Measurements from ENCODE around the gene ELAPOR2.
"Not testable (repeated sequence)": the region's sequence is repeated elsewhere in the genome, so short reads cannot be mapped to it uniquely, and the experiment has no call there.

The ELAPOR2 gene

GRCh38 chr7:87059525-87060287 is at the start of gene ELAPOR2:
Gene ELAPOR2, minus strand, starts transcription at chr7:87059654. Its CDS starts 141 bp downstream, at chr7:87059513.
- peak; percentile 67 for TF ChIP-seq CTCF (conservative IDR thresholded peaks at IDR 0.05)
- 0 out of 2 replicates have a peak, but pooled peaks have one; percentile 33 for TF ChIP-seq ZFX (IDR thresholded peaks at IDR 0.05)
- H3K27ac ChIP-seq = peak within 1 kb of the TSS; percentile 33

- no peak for TF ChIP-seq ZFX (IDR thresholded peaks at IDR 0.05)
- no peak overlapping the region for H3K27ac ChIP-seq
Observed at GRCh38 chr7:87107949-87108776, 48.7 kb upstream of the ELAPOR2 start.

GRCh38 chr7:87106974-87107612 is 47.6 kb upstream of the ELAPOR2 start:
- TF ChIP-seq ZFX (IDR thresholded peaks at IDR 0.05) (no peak), CTCF (conservative IDR thresholded peaks at IDR 0.05) (no peak)
- H3K27ac ChIP-seq = no peak overlapping the region

- no peak overlapping the region for H3K27ac ChIP-seq
- TF ChIP-seq ZFX (IDR thresholded peaks at IDR 0.05) = no peak
- no peak for TF ChIP-seq CTCF (conservative IDR thresholded peaks at IDR 0.05)
Observed at GRCh38 chr7:87105401-87105800, 45.9 kb upstream of the ELAPOR2 start.

- TF ChIP-seq ZFX (IDR thresholded peaks at IDR 0.05) = no peak
- no peak overlapping the region for H3K27ac ChIP-seq
Observed at GRCh38 chr7:87100326-87100725, 40.9 kb upstream of the ELAPOR2 start.

- H3K27ac ChIP-seq = not testable (repeated sequence)
Observed at GRCh38 chr7:87097375-87097774, 37.9 kb upstream of the ELAPOR2 start.

GRCh38 chr7:87094322-87094721 is 34.9 kb upstream of the ELAPOR2 start:
- no peak for TF ChIP-seq ZFX (IDR thresholded peaks at IDR 0.05)
- TF ChIP-seq CTCF (conservative IDR thresholded peaks at IDR 0.05) = no peak
- no peak overlapping the region for H3K27ac ChIP-seq

GRCh38 chr7:87092568-87093091 is 33.2 kb upstream of the ELAPOR2 start:
- TF ChIP-seq ZFX (IDR thresholded peaks at IDR 0.05) (no peak), CTCF (conservative IDR thresholded peaks at IDR 0.05) (no peak)
- H3K27ac ChIP-seq = no peak overlapping the region
